Measurements from ENCODE around the gene RNU2-63P. TPM values are rescaled to one million over a fixed set of nuclear protein-coding genes. Genes with fewer than 3 reads are reported as not detected.
"Not testable (repeated sequence)": the region's sequence is repeated elsewhere in the genome, so short reads cannot be mapped to it uniquely, and the experiment has no call there.

Gene RNU2-63P
- polyA plus RNA-seq (2013, experiment 1 of 2; ENCODE audit: insufficient read length) = not detected
- polyA plus RNA-seq (2013, experiment 2 of 2; ENCODE audit: insufficient read length) = not detected

DNA sequence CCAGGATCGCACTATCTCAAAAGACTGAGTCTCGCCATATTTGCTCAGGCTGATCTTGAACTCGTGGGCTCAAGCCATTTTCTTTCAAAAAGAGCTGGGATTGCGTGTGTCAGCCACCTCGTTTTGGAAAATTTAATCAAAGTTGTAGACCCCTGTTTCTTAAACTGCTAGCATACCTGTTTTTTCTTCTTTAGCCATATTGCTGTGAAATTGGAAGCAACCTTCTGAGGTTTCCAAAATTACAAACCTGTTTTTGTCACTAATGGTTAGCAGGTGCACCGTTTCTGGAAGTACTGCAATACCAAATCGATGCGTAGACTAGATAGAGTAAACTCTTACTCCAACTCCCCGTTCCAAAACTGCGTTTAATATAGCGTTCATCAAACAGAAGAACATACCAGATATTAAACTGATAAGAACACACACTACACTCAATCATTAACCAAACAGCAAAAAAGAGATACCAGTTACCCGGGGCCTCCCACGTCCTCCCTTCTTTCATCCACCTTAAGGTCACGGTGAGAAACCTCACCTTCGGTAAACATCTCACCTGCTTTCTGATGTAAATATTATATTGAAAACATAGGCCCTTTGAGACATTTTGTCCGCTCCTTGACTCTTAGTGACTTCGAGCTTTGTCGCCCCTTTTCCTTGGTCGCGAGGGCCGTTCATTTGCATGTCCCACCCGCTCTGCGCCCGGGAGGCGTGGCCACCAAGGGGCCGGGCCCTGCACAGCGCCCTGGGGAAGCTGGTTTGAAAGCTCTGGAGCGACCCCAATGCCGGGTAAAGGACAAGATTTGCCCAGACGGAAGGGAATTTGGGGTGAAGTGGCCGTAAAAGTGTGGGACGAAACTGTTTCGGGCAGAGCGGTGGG is at the start of gene RNU2-63P:
TSS of gene RNU2-63P (minus strand) at position 462 of the 874 bp plus-strand sequence.
- peak; percentile 93 for DNase-seq

DNA sequence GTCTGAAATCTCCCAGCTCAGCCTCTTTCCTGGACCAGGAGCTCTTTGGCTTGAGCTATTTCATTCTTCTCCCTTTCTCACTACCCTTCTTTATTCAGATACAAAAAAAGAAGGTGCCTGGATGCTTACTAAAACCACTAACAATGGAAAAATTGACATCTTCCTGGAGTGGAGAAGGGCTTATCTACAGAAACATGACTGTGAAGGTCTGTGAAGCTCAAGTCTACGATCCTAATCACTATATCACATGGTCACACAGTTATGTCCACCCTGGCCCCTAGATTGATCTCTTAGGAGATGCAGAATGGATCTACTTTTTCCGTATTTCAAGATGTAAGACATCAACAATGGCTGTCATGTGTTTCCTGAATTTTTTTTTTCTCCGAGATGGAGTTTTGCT is 44.9 kb upstream of the RNU2-63P start:
- no peak for DNase-seq

DNA sequence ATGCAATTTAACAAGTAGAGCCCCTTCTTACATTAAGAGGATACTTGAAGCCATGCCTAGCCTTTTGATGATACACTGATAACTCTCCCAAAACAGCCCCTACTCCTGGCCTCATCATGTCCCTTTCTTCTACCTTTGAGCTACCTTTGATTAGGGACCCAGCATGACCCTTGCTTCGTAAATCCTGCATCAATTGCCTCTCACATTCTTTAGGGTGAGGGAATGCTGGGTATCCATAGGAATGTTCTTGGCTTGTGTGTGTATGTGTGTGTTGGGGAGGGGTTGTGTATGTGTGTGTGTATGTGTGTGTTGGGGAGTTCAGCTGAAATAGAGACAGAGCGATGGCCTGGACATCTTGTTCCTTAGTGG is 44.5 kb upstream of the RNU2-63P start:
- DNase-seq = no peak

DNA sequence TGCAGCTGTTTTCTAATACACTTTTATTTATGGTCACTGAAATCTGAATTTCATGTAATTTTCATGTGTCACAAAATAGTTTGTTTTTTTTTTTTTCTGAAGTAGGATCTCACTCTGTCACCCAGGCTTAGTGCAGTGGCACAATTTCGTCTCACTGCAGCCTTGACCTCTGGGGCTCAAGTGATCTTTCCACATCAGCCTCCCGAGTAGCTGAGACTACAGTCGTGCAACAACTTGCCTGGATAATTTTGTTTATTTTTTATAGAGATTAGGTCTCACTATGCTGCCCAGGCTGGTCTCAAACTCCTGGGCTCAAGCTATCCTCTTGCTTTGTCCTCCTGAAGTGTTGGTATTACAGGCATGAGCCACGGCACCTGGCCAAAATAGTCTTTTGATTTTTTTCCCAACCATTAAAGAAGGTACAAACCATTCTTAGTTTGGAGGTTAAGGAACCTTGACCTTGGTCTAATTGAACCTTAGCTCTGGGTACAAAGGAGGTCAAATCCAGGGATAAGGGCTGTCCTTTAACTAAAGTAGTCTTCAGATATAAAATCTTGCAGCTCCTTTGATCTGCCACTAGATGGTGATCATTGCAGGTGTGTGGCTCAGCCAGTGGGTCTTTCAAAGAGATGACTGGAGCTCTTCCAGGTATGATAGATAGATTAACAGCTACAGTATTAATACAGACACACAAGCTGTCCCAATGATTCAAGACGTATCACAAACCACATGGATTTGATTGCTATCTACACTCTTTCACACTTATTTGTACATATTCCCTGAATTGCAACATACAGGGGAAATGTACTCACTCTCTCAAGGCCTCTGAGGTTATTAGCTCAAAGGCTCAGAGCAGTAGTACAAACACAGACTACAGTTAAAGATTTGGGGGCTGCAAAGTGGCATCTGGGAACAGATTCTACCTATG is 43.9 kb upstream of the RNU2-63P start:
- peak; percentile 35 for DNase-seq

DNA sequence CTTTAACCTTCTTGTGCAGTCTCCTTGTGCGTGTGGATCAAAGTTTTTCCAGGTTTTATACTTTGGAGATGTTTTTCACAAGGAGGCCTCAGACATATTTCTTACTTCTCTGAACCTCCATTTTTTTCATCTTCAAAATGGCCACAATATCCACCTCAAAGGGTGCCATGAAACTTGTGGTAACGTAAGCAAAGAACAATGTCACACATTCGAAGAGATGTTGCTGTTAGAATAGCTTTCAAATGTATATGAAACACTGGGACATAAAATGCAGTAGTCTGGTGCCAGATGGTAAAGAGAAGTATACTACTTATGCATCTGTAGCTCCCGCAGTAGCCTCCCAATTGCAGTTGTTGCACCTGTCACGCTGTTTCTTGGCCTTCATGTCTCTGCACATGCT is 41.8 kb upstream of the RNU2-63P start:
- no peak for DNase-seq

DNA sequence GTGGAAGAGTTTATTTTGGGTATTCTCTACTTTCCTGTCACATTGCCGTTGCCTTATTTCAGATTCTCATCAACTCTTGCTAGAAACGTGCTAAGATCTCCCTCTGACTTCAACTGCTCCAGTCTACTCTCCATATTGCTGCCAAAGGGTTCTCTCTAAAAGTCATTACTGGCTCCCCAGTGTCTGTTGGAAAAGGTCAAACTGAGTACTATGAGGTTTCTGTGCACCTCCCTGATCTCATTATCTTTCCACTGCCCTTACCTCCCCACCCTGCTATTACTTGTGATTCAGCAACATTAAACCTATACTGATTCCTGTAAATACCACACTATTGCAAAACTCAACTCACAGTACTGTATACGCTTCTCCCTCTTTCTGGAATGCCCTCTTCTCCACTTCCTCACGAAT is 41.1 kb upstream of the RNU2-63P start:
- no peak for DNase-seq

DNA sequence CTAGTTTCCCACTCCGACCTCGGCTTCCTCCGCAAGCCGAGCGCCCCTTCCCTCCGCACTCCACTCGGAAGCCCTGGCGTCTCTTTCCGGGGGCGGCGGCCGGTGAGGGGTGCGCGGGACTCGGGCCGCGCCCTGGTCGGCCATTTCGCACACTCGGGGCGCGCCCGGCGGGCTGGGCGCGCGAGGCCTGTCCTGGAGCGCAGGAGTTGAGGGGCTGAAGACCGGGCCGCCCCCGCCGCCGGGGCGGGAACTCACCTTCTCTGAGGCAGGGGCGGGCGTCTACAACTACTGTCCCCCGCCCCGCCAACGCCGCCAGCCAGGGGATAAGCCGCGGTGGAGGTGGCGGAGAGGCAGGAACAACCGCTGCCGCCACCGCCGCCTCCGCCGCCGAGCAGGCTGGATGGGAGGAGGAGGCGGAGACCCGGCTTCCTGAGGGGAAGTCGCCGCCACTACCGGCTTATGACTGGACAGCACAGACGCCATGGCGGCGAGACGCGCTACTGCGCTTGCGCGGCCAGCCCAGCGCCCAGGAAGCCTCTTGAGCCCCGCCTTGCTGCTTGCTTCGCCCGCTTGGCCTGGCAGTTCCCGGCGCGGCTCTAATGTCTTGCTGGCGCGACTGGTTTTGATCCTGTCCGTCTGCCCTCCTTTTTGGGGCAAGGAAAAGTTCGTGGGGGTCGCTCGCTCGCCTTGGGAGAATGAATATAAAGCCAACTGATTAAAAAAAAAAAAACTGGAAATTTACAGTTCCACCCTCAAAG is 39.2 kb upstream of the RNU2-63P start, which contains the start of gene KRCC1:
TSS of gene KRCC1 (minus strand) at position 413 of the 758 bp plus-strand sequence. CDS start 27,220 bp downstream, outside the sequence.
- peak; percentile 95 for DNase-seq

DNA sequence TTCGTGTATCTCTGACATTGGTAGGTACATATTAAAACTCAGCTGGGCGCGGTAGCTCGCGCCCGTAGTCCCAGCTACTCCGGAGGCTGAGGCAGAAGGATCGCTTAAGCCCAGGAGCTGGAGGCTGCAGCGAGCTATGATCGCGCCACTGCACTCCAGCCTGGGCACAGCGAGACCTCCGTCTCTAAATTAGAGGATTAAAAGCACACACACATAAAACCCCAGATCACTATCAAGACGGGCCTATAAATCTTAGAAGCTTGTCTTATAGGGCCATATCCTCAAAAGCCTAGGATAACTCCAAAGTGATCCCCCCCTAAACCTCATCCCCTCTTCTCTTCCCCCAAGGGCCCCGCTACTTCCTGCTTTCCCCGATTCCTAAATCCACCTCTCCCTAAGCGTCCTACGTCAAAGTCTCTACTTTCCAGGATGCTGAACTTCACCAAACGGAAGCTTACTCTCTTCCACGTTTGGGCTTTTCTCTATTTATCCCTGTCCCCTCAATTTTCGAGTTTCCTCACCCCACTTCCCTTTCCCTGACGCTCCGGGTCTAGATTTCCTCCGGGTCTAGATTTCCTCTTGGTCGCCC is 38.5 kb upstream of the RNU2-63P start:
- DNase-seq = peak; percentile 49

DNA sequence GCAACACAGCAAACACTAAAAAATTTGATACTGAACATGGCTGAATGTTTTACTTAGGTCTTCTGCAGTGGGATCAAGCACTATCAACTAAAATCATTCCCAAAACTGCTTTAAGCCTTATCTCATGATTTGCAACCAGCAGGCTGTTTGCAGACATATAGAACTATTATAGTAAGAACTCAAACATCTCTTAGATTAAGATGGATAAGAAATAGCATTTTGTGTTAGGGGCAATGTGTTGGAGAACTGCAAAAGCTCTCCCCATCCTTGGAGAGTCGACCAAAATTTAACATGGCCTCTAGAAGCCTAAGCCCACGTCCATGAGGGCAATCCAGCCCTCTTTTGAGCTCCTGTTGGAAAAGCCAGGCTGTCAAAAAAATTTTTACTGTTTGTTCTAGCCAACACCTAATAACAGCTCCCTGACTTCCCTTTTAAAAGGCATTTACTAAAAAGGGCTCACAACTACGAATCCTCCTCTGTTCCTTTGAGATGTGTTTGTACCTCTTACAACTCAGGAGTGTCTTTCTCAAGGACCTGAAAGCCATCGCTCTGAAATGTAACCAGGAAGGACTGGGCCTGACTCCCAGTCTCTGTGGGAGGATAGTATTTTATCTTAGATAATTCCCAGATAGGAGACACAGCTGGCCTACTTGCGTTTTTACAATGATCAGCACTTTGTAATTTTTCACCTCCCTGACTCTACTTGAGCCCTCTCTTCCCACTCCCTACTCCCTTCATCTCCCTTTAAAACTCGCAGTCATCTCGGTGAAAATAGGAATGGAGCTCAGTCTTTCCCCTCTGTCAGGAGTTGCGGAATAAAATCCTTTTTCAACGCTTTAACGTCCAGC is 37.8 kb upstream of the RNU2-63P start:
- DNase-seq = no peak

DNA sequence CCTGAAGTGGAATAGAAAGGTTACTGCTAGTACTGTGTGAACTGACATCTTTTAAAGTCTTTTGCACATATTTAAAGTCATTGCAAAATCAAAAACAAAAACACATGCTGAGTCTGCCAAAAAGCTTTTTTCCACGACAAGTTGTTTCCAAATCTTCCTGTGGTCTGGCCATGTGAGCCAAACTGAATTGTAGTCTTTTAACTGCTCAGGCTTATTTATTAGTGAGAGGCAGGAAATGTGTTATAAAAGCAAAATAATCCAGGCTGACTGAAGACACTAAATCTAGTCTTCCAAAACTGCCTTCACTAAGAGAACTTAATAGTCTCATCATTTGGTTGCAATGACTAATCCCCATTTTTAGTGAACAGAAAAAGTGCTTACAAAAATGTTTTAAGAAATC is 36.9 kb upstream of the RNU2-63P start:
- DNase-seq = no peak

DNA sequence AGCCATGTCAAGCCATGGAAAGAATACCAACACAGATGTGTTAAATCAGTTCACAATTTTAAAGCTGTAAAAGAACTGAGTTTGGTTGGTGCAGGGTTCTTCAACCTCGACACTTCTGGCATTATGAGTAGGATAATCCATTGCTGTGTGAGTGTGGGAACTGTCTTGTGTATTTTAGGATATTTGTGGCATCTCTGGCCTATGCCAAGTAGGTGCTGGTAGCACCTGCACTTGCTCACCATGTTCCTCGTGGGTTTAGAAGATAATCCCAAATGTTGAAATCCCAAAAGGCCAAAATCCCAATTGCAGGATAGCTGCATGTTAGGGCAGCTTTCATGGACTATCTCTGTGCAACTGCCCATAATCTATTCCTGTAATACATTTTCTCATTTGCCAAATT is 35.4 kb upstream of the RNU2-63P start:
- DNase-seq = no peak

DNA sequence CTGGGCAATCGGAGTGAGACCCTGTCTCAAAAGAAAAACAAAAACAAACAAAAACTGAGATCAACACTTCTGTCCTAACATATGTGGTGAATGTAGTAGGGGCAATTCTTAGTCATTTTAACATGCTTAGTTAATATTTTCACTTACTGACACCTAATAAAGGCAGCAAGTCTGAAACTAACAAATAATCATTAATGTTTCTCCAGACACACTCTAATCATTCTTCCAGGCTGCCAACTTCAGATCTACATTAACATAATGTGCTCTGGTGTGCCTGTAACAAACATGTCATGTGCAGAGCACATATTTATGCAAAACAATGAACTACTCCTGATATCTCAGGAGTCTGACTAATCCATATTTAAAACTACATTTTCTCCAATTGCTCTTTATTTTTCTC is 33.3 kb upstream of the RNU2-63P start:
- no peak for DNase-seq

DNA sequence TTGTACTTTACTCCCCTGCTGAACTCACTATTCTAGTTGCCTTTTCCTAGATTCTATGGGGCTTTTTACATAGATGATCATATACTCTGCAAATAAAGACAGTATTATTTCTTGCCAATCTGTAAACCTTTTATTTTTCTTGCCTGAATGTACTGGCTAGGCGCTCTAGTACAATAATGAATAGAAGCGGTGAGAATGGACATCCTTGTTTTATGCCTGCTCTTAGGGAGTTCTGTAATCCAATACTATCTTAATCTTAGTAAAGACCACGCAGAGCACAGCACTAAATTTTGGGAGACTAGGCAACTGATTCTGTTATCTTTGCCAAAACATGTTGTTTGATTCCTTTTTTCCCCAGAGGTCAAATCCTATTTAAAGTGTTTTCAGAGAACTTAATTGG is 32.2 kb upstream of the RNU2-63P start:
- no peak for DNase-seq

DNA sequence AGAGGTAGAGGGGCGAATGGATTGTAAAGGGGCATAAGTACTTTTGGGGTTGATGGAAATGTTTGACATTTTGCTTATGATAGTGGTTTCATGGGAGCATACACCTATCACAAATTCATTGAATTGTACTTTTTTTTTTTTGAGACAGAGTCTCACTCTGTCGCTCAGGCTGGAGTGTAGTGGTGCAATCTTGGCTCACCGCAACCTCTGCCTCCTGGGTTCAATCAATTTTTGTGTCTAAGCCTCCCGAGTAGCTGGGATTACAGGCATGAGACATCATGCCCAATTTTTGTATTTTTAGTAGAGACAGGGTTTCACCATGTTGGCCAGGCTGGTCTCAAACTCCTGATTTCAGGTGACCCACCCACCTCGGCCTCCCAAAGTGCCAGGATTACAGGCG is 29.2 kb upstream of the RNU2-63P start:
- DNase-seq = not testable (repeated sequence)

DNA sequence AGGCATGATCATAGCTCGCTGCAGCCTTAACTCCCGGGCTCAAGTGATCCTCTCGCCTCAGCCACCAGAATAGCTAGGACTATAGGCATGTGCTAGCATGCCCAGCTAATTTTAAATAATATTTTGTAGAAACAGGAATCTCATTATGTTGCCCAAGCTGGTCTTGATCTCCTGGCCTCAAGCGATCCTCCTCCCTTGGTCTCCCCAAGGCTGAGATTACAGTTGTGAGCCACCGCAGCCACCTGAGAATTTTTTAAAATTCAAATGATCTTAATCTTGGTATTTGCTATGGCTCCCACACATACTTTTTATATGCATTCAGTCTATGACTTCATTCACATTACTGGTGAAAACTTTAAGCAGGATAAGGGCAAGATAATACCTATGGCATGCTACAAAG is 26.1 kb upstream of the RNU2-63P start:
- no peak for DNase-seq

DNA sequence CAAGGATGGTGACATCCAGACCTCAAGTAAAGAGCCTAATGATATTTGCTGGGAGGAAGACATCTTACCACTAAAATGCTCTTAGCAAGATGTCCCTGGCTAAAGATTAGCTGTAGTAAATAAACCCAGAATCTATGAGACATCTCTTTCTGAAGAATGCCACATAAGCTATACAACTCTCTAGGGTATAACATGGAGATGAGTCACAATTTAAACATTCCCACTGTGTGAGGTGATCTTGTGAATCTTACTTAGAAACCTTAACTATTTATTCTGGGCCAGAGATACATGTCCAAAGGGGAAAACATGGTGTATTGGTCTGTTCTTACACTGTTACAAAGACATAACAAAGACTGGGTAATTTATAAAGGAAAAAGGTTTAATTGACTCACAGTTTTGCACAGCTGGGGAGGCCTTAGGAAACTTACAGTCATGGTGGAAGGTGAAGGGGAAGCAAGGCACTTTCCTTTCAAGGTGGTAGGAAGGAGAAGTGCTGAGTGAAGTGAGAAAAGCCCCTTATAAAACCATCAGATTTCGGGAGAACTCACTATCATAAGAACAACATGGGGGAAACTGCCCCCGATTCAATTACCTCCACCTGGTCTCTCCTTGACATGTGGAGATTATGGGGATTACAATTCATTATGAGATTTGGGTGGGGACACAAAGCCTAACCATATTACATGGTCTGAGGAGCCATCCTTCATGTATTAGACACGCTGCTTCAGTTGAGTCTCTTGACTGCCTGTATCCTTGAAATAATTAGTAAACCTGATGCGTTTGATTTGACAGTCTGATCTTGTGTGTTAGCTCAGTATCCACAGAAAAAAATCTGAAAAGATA is 22.1 kb upstream of the RNU2-63P start:
- peak; percentile 98 for DNase-seq

DNA sequence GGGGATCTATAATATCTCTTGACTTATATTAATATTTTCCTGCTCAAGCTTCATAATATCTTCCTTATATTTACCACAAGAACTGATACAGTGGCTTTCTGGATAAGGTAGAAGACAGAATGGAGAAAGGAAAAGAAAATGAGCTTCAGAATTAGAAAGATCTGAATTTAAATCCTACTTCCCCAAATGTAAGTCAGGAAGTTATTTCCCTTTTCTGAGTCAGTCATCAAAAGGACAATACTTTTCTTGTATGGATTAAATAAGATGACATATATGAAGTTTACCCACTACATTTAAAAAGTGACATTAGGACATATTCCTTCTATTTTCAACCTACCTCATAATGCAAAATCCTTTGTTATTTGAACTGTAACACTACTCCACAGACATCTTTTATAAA is 20.3 kb upstream of the RNU2-63P start:
- DNase-seq = no peak

DNA sequence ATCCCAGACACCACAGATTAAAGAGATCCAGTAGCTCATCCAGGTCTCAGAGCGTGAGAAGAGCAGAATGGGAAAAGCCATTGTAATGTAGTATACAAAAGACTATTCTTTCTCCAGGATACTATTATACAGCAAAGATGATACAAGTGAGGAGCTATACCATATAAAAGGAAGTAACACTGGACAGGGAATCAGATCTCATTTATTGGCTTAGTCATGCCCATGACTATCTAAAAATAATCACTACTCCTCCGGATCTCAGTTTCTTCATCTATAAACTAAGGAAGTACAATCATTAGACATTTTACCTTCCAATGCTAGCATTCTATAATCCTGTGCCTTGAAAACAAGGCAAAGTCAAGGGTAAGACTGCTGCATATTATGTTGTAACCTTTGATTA is 19.8 kb upstream of the RNU2-63P start:
- no peak for DNase-seq

DNA sequence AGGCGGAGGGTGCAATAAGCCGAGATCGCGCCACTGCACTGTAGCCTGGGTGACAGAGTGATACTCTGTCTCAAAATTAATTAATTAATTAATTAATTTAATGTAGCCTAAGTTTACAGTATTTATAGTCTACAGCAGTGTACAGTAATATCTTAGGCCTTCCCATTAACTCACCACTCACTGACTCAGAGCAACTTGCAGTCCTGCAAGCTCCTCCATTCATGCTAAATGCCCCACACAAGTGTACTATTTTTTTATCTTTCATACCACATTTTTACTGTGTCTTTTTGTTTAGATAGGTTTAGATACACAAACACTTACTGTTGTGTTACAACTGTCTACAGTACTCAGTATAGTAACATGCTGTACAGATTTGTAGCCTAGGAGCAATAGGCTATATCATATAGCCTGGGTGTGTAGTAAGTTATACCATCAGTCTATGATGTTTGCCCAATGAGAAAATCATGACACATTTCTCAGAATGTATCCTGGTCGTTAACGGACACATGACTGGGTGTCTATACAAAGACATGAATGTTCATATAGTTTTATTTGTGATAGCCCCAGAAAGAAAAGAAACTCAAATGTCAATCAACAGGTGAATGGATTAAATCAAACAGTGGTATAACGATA is 15.8 kb upstream of the RNU2-63P start:
- DNase-seq = no peak

DNA sequence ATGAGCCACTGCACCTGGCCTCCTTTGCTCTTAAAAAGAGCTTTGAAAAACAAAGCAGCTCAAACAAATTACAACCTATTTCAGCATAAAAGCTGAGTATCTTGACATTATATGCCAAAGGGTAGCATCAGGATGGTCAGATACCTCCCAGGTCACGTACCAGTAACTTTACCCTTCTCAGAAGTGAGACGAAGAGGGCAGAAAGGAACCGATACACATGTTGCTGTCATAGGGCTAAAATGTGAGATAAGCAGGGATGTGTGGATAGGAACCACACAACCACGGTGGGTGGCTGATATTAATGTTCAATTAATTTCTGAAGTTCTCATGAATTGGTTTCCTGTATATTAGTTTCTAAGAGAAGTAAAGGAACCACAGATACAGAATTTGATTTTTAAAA is 12.6 kb upstream of the RNU2-63P start:
- no peak for DNase-seq

All from fibroblast of skin of back (primary cell).